Naive thymus-derived CD8-positive, alpha-beta T cell (primary cell): ENCODE data around the gene DCST1. TPM values are rescaled to one million over a fixed set of nuclear protein-coding genes. Genes with fewer than 3 reads are reported as not detected.

ENCODE experiments used
- ATAC-seq, 2 donors: fragments of 150-1000 bp; cut with Tn5 transposase in 1 of 2; sonication (Bioruptor Pico), chemical (Tn5 transposase) in 1 of 2; 1 replicate in 1 of 2; 2 replicates in 1 of 2; pipeline ENCODE4 v1.10.0; 2021; ENCODE audit warnings: mild to moderate bottlenecking in 2 of 2, moderate library complexity in 2 of 2
- POLR2A ChIA-PET: fragments of 350-600 bp; sonication (Branson Sonifier 250); formaldehyde crosslinking; loops from one replicate; lab custom pipeline; 2021; ENCODE audit warnings: antibody characterized with exemption; lab: Charles Lee
- DNase-seq, 10 donors: peaks; one replicate each; pipeline versions ENCODE4 v3.0.0 to v3.0.0-alpha.2; 2020 to 2022
- H3K27ac Mint-ChIP-seq, 10 donors: one replicate each; pipeline ENCODE4 v1.8.0; 2020 to 2022; ENCODE audit warnings: mild to moderate bottlenecking in 10 of 10, mixed read lengths in 10 of 10, moderate library complexity in 4 of 10, inconsistent platforms in 1 of 10
- H3K27me3 Mint-ChIP-seq, 5 donors: one replicate each; pipeline ENCODE4 v1.8.0; 2021 to 2022; ENCODE audit warnings: mixed read lengths in 5 of 5
- H3K36me3 Mint-ChIP-seq, 3 donors: one replicate each; pipeline ENCODE4 v1.8.0; 2020 to 2022; ENCODE audit warnings: mixed read lengths in 3 of 3, mild to moderate bottlenecking in 2 of 3, inconsistent platforms in 1 of 3
- H3K4me1 Mint-ChIP-seq, 4 donors: one replicate each; pipeline ENCODE4 v1.8.0; 2021 to 2022; ENCODE audit warnings: mixed read lengths in 4 of 4
- H3K4me3 Mint-ChIP-seq, 10 donors: one replicate each; pipeline ENCODE4 v1.8.0; 2020 to 2022; ENCODE audit warnings: mild to moderate bottlenecking in 10 of 10, mixed read lengths in 10 of 10, moderate library complexity in 6 of 10, inconsistent platforms in 1 of 10
- H3K9me3 Mint-ChIP-seq, 9 donors: one replicate each; pipeline ENCODE4 v1.8.0; 2020 to 2022; ENCODE audit warnings: mixed read lengths in 9 of 9, mild to moderate bottlenecking in 3 of 9, inconsistent platforms in 1 of 9, moderate library complexity in 1 of 9
- polyA plus RNA-seq, 3 donors: library from polyadenylated mRNA; unstranded; fragments of 300-500 nt; fragmentation: Illumina TruSeq; gene quantifications; one replicate each; pipeline ENCODE4 v1.2.3, GENCODE V29; 2021
- total RNA-seq, 8 experiments: library from RNA in 2 of 8; stranded (reverse) in 2 of 8; gene quantifications; one replicate each; pipeline ENCODE4 v1.2.3 and lab custom pipeline; 2021 to 2026

The DCST1 gene
- total and polyA plus RNA-seq, 5 experiments from 2014 or later = not detected

GRCh38 chr1:155001675-155002463 lies 31.8 kb upstream of the DCST1 start:
- Mint-ChIP-seq H3K4me3 (peak overlapping the region; percentile 82 to 94 (median 90)), H3K27me3 (peaks cover 0 to 6% (median 0%) of the 10 kb centered on the region in 5 donors), H3K9me3 (no peaks in the 10 kb centered on the region), H3K27ac (peak overlapping the region; percentile 66 to 92 (median 87)), H3K36me3 (no peaks in the 10 kb centered on the region), H3K4me1 (peaks cover 34 to 80% (median 57%) of the 10 kb centered on the region in 4 donors)
- POLR2A ChIA-PET = interaction anchor here (0.5 to 4.2 kb wide), 16 partner anchors 9 to 133 kb away, joined by 3 to 29 read pairs (median 5); partner anchors contain the start of genes CKS1B, FLAD1, LENEP and PBXIP1
- ATAC-seq (peak; percentile 71 to 80), DNase-seq (peak; percentile 89 to 98 (median 92))

- no peaks in the 10 kb centered on the region for H3K9me3 Mint-ChIP-seq
Measured at GRCh38 chr1:155002464-155003226, 31.0 kb upstream of the DCST1 start, which contains the start of gene ZBTB7B. ZBTB7B (plus strand) TSS chr1:155002802; CDS start chr1:155014661, 11,859 bp downstream.

GRCh38 chr1:155003227-155003765 lies 30.3 kb upstream of the DCST1 start:
- peak overlapping the region; percentile 52 to 93 (median 83) for H3K27ac Mint-ChIP-seq
- peaks cover 31 to 74% (median 57%) of the 10 kb centered on the region in 4 donors for H3K4me1 Mint-ChIP-seq
- no peaks in the 10 kb centered on the region for H3K36me3 Mint-ChIP-seq
- H3K27me3 Mint-ChIP-seq = no peaks in the 10 kb centered on the region
- no peaks in the 10 kb centered on the region for H3K9me3 Mint-ChIP-seq
- no peak for ATAC-seq
- peak in 2 of 10 donors; percentile 22 to 64 for DNase-seq
- POLR2A ChIA-PET = interaction anchor here (0.8 to 3.2 kb wide), 5 partner anchors 8 to 42 kb away, joined by 3 to 16 read pairs (median 11); partner anchors contain the start of genes FLAD1 and PYGO2
- H3K4me3 Mint-ChIP-seq = peak overlapping the region; percentile 81 to 94 (median 90)

More at GRCh38 chr1:155002464-155003226, 31.0 kb upstream of the DCST1 start, which contains the start of gene ZBTB7B:
- DNase-seq = peak in 1 of 10 donors; percentile 55
- Mint-ChIP-seq H3K27me3 (no peaks in the 10 kb centered on the region), H3K36me3 (no peaks in the 10 kb centered on the region), H3K4me1 (peaks cover 33 to 76% (median 57%) of the 10 kb centered on the region in 4 donors), H3K4me3 (peak within 1 kb of the TSS; percentile 81 to 94 (median 92)), H3K27ac (peak within 1 kb of the TSS; percentile 70 to 93 (median 88))
- no peak for ATAC-seq
- POLR2A ChIA-PET = interaction anchor here (0.5 to 3.2 kb wide), 8 partner anchors 11 to 133 kb away, joined by 3 to 16 read pairs (median 6); partner anchors contain the start of genes FLAD1, PBXIP1 and PYGO2

GRCh38 chr1:155003766-155004351 lies 29.8 kb upstream of the DCST1 start:
- H3K4me3 Mint-ChIP-seq = peak overlapping the region; percentile 82 to 94 (median 90)

GRCh38 chr1:155004352-155005075 lies 29.1 kb upstream of the DCST1 start:
- Mint-ChIP-seq H3K27me3 (no peaks in the 10 kb centered on the region), H3K27ac (peak overlapping the region; percentile 34 to 94 (median 76)), H3K4me3 (peak overlapping the region; percentile 57 to 91 (median 80)), H3K36me3 (no peaks in the 10 kb centered on the region), H3K9me3 (no peaks in the 10 kb centered on the region), H3K4me1 (peaks cover 30 to 74% (median 59%) of the 10 kb centered on the region in 4 donors)
- DNase-seq (peak in 1 of 10 donors; percentile 56), ATAC-seq (no peak)
- POLR2A ChIA-PET = interaction anchor here (0.7 to 3.2 kb wide), 6 partner anchors 9 to 49 kb away, joined by 3 to 16 read pairs (median 9); partner anchors contain the start of genes FLAD1, PBXIP1 and PYGO2

More at GRCh38 chr1:155003766-155004351, 29.8 kb upstream of the DCST1 start:
- ATAC-seq (no peak), DNase-seq (no peak)
- Mint-ChIP-seq H3K4me1 (peaks cover 31 to 74% (median 57%) of the 10 kb centered on the region in 4 donors), H3K36me3 (no peaks in the 10 kb centered on the region), H3K27ac (peak overlapping the region; percentile 52 to 94 (median 84)), H3K9me3 (no peaks in the 10 kb centered on the region), H3K27me3 (no peaks in the 10 kb centered on the region)
- POLR2A ChIA-PET = interaction anchor here (0.7 to 3.2 kb wide), 7 partner anchors 8 to 48 kb away, joined by 3 to 16 read pairs (median 7); partner anchors contain the start of genes FLAD1, PBXIP1 and PYGO2

GRCh38 chr1:155005076-155006011 lies 28.3 kb upstream of the DCST1 start:
- ATAC-seq = no peak

GRCh38 chr1:155006601-155007101 lies 27.0 kb upstream of the DCST1 start:
- Mint-ChIP-seq H3K27me3 (no peaks in the 10 kb centered on the region), H3K36me3 (no peaks in the 10 kb centered on the region), H3K9me3 (no peaks in the 10 kb centered on the region), H3K27ac (peak overlapping the region; percentile 63 to 92 (median 84)), H3K4me1 (peaks cover 37 to 84% (median 72%) of the 10 kb centered on the region in 4 donors), H3K4me3 (peak overlapping the region in 9 of 10 donors; percentile 23 to 77 (median 61))
- ATAC-seq (peak; percentile 31 to 35), DNase-seq (peak in 2 of 10 donors; percentile 27 to 49)
- POLR2A ChIA-PET = interaction anchor here (1.1 to 2.8 kb wide), 3 partner anchors 9 to 51 kb away, joined by 3 to 20 read pairs (median 5); partner anchors contain the start of gene PBXIP1

More at GRCh38 chr1:155005076-155006011, 28.3 kb upstream of the DCST1 start:
- Mint-ChIP-seq H3K4me3 (peak overlapping the region in 8 of 10 donors; percentile 14 to 91 (median 58)), H3K9me3 (no peaks in the 10 kb centered on the region), H3K36me3 (no peaks in the 10 kb centered on the region), H3K4me1 (peaks cover 33 to 74% (median 61%) of the 10 kb centered on the region in 4 donors), H3K27me3 (no peaks in the 10 kb centered on the region), H3K27ac (peak overlapping the region in 9 of 10 donors; percentile 47 to 92 (median 83))
- POLR2A ChIA-PET = interaction anchor here (2.5 to 3.2 kb wide), 5 partner anchors 8 to 44 kb away, joined by 7 to 20 read pairs (median 15); partner anchors contain the start of genes FLAD1 and PYGO2
- peak in 1 of 10 donors; percentile 62 for DNase-seq

- H3K4me1 Mint-ChIP-seq = peaks cover 37 to 81% (median 76%) of the 10 kb centered on the region in 4 donors
- no peak for ATAC-seq
- H3K36me3 Mint-ChIP-seq = no peaks in the 10 kb centered on the region
- no peaks in the 10 kb centered on the region for H3K27me3 Mint-ChIP-seq
- POLR2A ChIA-PET = interaction anchor here (1.0 to 2.8 kb wide), 7 partner anchors 8 to 52 kb away, joined by 3 to 20 read pairs (median 4); partner anchors contain the start of gene PBXIP1
- no peaks in the 10 kb centered on the region for H3K9me3 Mint-ChIP-seq
- no peak overlapping the region for H3K4me3 Mint-ChIP-seq
- DNase-seq = no peak
- H3K27ac Mint-ChIP-seq = peak overlapping the region in 5 of 10 donors; percentile 83 to 90 (median 84)
Measured at GRCh38 chr1:155007251-155007828, 26.3 kb upstream of the DCST1 start.
